ENCODE results near the gene BRD1.

GRCh38 chr22:49803134-49803533 lies 24.5 kb downstream of the BRD1 start:
- TF ChIP-seq POLR2A (IDR thresholded peaks at IDR 0.05) (no peak), CTCF (IDR thresholded peaks at IDR 0.05) (no peak)
